Activated CD8-positive, alpha-beta memory T cell treated with anti-CD3 and anti-CD28 coated beads, Interleukin-2, amount 50 U/mL, for 4 hours (primary cell): ENCODE data around the gene HIRA.
A peak's percentile ranks its signal among the peaks of the same experiment; 100 is the strongest.

Source experiments
- DNase-seq: peaks from one replicate; pipeline ENCODE4 v3.0.0-alpha.2; 2020

HIRA gene

GRCh38 chr22:19431649-19432132, at the start of gene HIRA:
Gene HIRA, minus strand, starts transcription at chr22:19431733. Its CDS starts 257 bp downstream, at chr22:19431476.
- DNase-seq = peak; percentile 87

- no peak for DNase-seq
These were observed 49.3 kb upstream of the HIRA start for GRCh38 chr22:19480789-19481188.

GRCh38 chr22:19480173-19480568, 48.6 kb upstream of the HIRA start:
- no peak for DNase-seq

- peak; percentile 92 for DNase-seq
These were observed 48.0 kb upstream of the HIRA start, which contains the start of gene CDC45 for GRCh38 chr22:19479355-19480172. Gene CDC45, plus strand, starts transcription at chr22:19479920. Its CDS starts 49 bp downstream, at chr22:19479969.

- peak; percentile 74 for DNase-seq
These were observed 47.4 kb upstream of the HIRA start, which contains the start of gene UFD1 for GRCh38 chr22:19478901-19479354. Gene UFD1, minus strand, starts transcription at chr22:19479193. Its CDS starts 108 bp downstream, at chr22:19479085.

- no peak for DNase-seq
These were observed 46.7 kb upstream of the HIRA start for GRCh38 chr22:19478045-19478900.

GRCh38 chr22:19477321-19478044, 46.0 kb upstream of the HIRA start:
- DNase-seq = no peak

- no peak for DNase-seq
These were observed 44.5 kb upstream of the HIRA start for GRCh38 chr22:19476023-19476422.

GRCh38 chr22:19473578-19473977, 42.0 kb upstream of the HIRA start:
- no peak for DNase-seq

GRCh38 chr22:19472233-19472632, 40.7 kb upstream of the HIRA start:
- no peak for DNase-seq

- DNase-seq = no peak
These were observed 40.0 kb upstream of the HIRA start for GRCh38 chr22:19471572-19471971.

GRCh38 chr22:19470010-19470409, 38.5 kb upstream of the HIRA start:
- DNase-seq = no peak

GRCh38 chr22:19469421-19469820, 37.9 kb upstream of the HIRA start:
- no peak for DNase-seq

- DNase-seq = no peak
These were observed 36.4 kb upstream of the HIRA start for GRCh38 chr22:19467912-19468311.

GRCh38 chr22:19466848-19467752, 35.6 kb upstream of the HIRA start:
- no peak for DNase-seq

- no peak for DNase-seq
These were observed 34.7 kb upstream of the HIRA start for GRCh38 chr22:19466126-19466716.

GRCh38 chr22:19464975-19465374, 33.4 kb upstream of the HIRA start:
- DNase-seq = no peak

- no peak for DNase-seq
These were observed 33.0 kb upstream of the HIRA start for GRCh38 chr22:19464546-19464945.

- DNase-seq = no peak
These were observed 32.2 kb upstream of the HIRA start for GRCh38 chr22:19463491-19464469.

- DNase-seq = no peak
These were observed 31.5 kb upstream of the HIRA start for GRCh38 chr22:19463008-19463407.
